Sigmoid colon (tissue), 4 donors: ENCODE data around the gene DOCK9.

Experiments used
- EP300 ChIP-seq, 4 donors: sonication (generic); formaldehyde crosslinking; IDR thresholded peaks; one replicate each; pipeline ENCODE4 v1.6.1; 2017; ENCODE audit warnings: antibody characterized with exemption in 4 of 4
- POLR2A ChIP-seq, 2 donors: fragments of 450-650 bp; IDR thresholded peaks; one replicate each; pipeline ENCODE4 v1.6.1; 2016; ENCODE audit warnings: antibody characterized with exemption in 2 of 2, mild to moderate bottlenecking in 2 of 2, moderate library complexity in 2 of 2
- POLR2AphosphoS5 ChIP-seq, 4 donors: sonication (generic); formaldehyde crosslinking; IDR thresholded peaks; one replicate each; pipeline ENCODE4 v1.6.1; 2017; ENCODE audit warnings: antibody characterized with exemption in 4 of 4
- TF ChIP-seq, protein P1 (sequence below), 4 experiments: fragments of 450-650 bp in 3 of 4; fragments of 200-600 bp in 1 of 4; IDR thresholded peaks; one replicate each; pipeline ENCODE4 v1.5.1; 2016 to 2019; ENCODE audit warnings: antibody characterized with exemption in 4 of 4, mild to moderate bottlenecking in 3 of 4, moderate library complexity in 2 of 4

GRCh38 chr13:98746968-98747367 lies 230.9 kb downstream of the DOCK9 start:
- TF ChIP-seq, protein P1, sequence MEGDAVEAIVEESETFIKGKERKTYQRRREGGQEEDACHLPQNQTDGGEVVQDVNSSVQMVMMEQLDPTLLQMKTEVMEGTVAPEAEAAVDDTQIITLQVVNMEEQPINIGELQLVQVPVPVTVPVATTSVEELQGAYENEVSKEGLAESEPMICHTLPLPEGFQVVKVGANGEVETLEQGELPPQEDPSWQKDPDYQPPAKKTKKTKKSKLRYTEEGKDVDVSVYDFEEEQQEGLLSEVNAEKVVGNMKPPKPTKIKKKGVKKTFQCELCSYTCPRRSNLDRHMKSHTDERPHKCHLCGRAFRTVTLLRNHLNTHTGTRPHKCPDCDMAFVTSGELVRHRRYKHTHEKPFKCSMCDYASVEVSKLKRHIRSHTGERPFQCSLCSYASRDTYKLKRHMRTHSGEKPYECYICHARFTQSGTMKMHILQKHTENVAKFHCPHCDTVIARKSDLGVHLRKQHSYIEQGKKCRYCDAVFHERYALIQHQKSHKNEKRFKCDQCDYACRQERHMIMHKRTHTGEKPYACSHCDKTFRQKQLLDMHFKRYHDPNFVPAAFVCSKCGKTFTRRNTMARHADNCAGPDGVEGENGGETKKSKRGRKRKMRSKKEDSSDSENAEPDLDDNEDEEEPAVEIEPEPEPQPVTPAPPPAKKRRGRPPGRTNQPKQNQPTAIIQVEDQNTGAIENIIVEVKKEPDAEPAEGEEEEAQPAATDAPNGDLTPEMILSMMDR (IDR thresholded peaks at IDR 0.05): no peak
- TF ChIP-seq POLR2A (IDR thresholded peaks at IDR 0.05) (no peak), EP300 (IDR thresholded peaks at IDR 0.05) (no peak), POLR2AphosphoS5 (IDR thresholded peaks at IDR 0.05) (no peak)
